K562 (cell line): ENCODE measurements around the gene WAS. TPM values are rescaled to one million over a fixed set of nuclear protein-coding genes. Genes with fewer than 3 reads are reported as not detected.

Experiments
- BRD4 ChIP-seq: fragments of 200-600 bp; sonication (generic); IDR thresholded peaks from 2 replicates; pipeline ENCODE4 v1.6.1; 2017; ENCODE audit warnings: inconsistent platforms
- CBX3 ChIP-seq, 2 experiments: IDR thresholded peaks; 1 replicate in 1 of 2; 2 replicates in 1 of 2; pipeline ENCODE4 v1.6.1; 2012; ENCODE audit warnings: inconsistent platforms in 2 of 2, low read length in 2 of 2, borderline replicate concordance in 1 of 2, control low read depth in 1 of 2
- HNRNPK ChIP-seq: fragments of 200-400 bp; formaldehyde crosslinking; IDR thresholded peaks from one replicate; pipeline ENCODE4 v1.6.1; 2018; ENCODE audit warnings: mild to moderate bottlenecking, low read depth, low read length; ENCODE audit not compliant: poor library complexity, severe bottlenecking
- HNRNPUL1 ChIP-seq: fragments of 200-400 bp; formaldehyde crosslinking; IDR thresholded peaks from 2 replicates; pipeline ENCODE4 v1.6.1; 2017; ENCODE audit warnings: low read length
- KDM4B ChIP-seq, 2 experiments: fragments of 450-650 bp in 1 of 2; sonication (generic) in 1 of 2; IDR thresholded peaks; 2 replicates each; pipeline ENCODE4 v1.6.1; 2016 to 2017; ENCODE audit warnings: borderline replicate concordance in 2 of 2, antibody characterized with exemption in 1 of 2, low read depth in 1 of 2, mild to moderate bottlenecking in 1 of 2
- NEUROD1 ChIP-seq: fragments of 150-350 bp; IDR thresholded peaks from 2 replicates; pipeline ENCODE4 v1.6.1; 2014; ENCODE audit warnings: borderline replicate concordance, low read length, low read depth; ENCODE audit not compliant: partially characterized antibody
- PHTF2 ChIP-seq: fragments of 250-450 bp; sonication (Bioruptor Pico); IDR thresholded peaks from 2 replicates; pipeline ENCODE4 v1.5.0; 2021; ENCODE audit warnings: mild to moderate bottlenecking
- PREB ChIP-seq: sonication (generic); formaldehyde crosslinking; IDR thresholded peaks from 2 replicates; pipeline ENCODE4 v1.8.1; 2023; ENCODE audit warnings: mild to moderate bottlenecking, missing genetic modification reagents
- SAP30 ChIP-seq: fragments of 200-600 bp; sonication (generic); IDR thresholded peaks from 2 replicates; pipeline ENCODE4 v1.6.1; 2012; ENCODE audit warnings: borderline replicate concordance, low read depth, mild to moderate bottlenecking, moderate library complexity, low read length, control low read depth, inconsistent platforms; ENCODE audit not compliant: insufficient read depth, poor library complexity, severe bottlenecking
- TRIM28 ChIP-seq: fragments of 450-650 bp; IDR thresholded peaks from 2 replicates; pipeline ENCODE4 v1.6.1; 2017
- ZBED1 ChIP-seq: IDR thresholded peaks from 2 replicates; pipeline ENCODE4 v1.6.1; 2014
- ZNF263 ChIP-seq: sonication (generic); formaldehyde crosslinking; IDR thresholded peaks from 2 replicates; pipeline ENCODE4 v1.8.0; 2022; ENCODE audit warnings: mild to moderate bottlenecking, missing genetic modification reagents, borderline replicate concordance
- ZNF445 ChIP-seq: fragments of 250-450 bp; sonication (Bioruptor Pico); IDR thresholded peaks from 2 replicates; pipeline ENCODE4 v1.4.0; 2020; ENCODE audit warnings: low read depth, mild to moderate bottlenecking, moderate library complexity
- polyA plus RNA-seq, 8 experiments: library from polyadenylated mRNA; depleted of rRNA in 4 of 8; stranded (reverse) in 5 of 8; unstranded in 3 of 8; fragments of >200 nt; fragmentation: Nextera tagmentation in 2 of 8; fragmentation: Illumina TruSeq in 1 of 8; extraction: Ambion mirVana in 2 of 8; extraction: Trizol in 1 of 8; gene quantifications; 2 replicates each; pipeline versions ENCODE4 v1.2.1 to v1.2.3, GENCODE V29; 2011 to 2014; ENCODE audit warnings: inconsistent platforms in 1 of 8, missing spikeins in 1 of 8
- total RNA-seq, 7 experiments: library from RNA; depleted of rRNA in 6 of 7; stranded (reverse); fragments of >200 nt in 6 of 7; fragmentation: Illumina TruSeq in 2 of 7; extraction: Trizol in 2 of 7; gene quantifications; 2 replicates each; pipeline versions ENCODE4 v1.2.1 to v1.2.3, GENCODE V29; 2011 to 2021; ENCODE audit warnings: low replicate concordance in 1 of 7
- TF ChIP-seq, protein P1 (sequence below): fragments of 200-800 bp; sonication (Bioruptor generic); IDR thresholded peaks from 2 replicates; pipeline ENCODE4 v1.6.1; 2017; ENCODE audit warnings: missing genetic modification characterization, missing compliant biosample characterization
- TF ChIP-seq, protein P2 (sequence below): fragments of 250-450 bp; sonication (Bioruptor Pico); IDR thresholded peaks from 2 replicates; pipeline ENCODE4 v1.4.0; 2020
- TF ChIP-seq, protein P3 (sequence below): fragments of 450-650 bp; formaldehyde crosslinking; IDR thresholded peaks from 2 replicates; pipeline ENCODE4 v1.4.0; 2020; ENCODE audit warnings: mild to moderate bottlenecking, moderate library complexity

The WAS gene
- total and polyA plus RNA-seq, 9 of the 15 experiments (the other 6 are each of a cell fraction or from before 2014, with no cell fraction given) = 0.11 to 16.1 (median 3.8) TPM

DNA sequence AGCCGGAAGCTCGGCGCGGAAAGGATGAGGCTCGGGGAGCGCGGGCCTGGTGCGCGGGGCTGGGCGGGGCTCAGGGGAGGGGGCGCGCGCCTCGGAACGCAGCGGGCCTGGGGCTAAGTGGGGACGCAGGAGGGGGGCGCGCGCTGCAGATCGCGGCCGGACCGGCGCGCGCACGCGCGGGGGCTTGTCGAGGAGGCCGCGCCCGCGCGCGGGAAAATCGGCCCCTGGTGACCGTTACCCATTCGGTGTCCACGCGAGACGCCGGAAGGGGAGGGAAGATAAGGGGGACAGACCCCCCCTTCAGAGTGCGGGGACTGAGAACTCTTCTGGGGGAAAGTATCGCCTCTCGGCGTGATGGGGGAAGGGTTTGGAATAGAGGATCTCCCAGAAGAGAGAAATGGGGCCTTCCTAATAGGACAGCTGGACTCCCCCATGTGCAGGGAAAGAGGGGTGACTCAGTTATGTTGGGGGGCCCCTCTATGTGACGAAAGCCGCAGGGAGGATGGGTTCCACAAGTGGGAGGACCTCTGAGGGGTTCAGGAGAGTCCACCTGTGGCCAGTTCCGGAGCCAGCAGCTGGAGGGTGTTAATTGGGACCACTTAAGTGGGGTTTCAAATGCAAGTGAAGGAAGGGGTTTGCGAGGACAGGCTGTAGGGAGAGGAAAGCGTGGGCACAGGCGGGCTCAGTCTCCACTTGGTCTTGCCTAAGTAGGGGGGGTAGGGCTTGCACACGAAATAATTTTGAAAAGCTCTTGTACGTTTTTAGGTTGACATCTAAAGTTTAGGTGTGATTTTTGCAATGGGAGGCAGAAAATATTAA is 13.5 kb downstream of the WAS start (continued):
- TF ChIP-seq, protein P1, sequence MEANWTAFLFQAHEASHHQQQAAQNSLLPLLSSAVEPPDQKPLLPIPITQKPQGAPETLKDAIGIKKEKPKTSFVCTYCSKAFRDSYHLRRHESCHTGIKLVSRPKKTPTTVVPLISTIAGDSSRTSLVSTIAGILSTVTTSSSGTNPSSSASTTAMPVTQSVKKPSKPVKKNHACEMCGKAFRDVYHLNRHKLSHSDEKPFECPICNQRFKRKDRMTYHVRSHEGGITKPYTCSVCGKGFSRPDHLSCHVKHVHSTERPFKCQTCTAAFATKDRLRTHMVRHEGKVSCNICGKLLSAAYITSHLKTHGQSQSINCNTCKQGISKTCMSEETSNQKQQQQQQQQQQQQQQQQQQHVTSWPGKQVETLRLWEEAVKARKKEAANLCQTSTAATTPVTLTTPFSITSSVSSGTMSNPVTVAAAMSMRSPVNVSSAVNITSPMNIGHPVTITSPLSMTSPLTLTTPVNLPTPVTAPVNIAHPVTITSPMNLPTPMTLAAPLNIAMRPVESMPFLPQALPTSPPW (CRISPR knock-in tag) = peak; percentile 95
- no peak for TF ChIP-seq ZBED1
- 0 out of 2 replicates have a peak, but pooled peaks have one; percentile 20 for TF ChIP-seq BRD4
- no peak for TF ChIP-seq KDM4B (IDR thresholded peaks at IDR 0.05; ENCODE audit: borderline replicate concordance in 2 of 2, low read depth in 1 of 2)
- no peak for TF ChIP-seq SAP30
- TF ChIP-seq PREB = 0 out of 2 replicates have a peak, but pooled peaks have one; percentile 24
- TF ChIP-seq ZNF263 (CRISPR knock-in tag) = 0 out of 2 replicates have a peak, but pooled peaks have one; percentile 21
- TF ChIP-seq NEUROD1 = no peak
- TF ChIP-seq HNRNPK = peak; percentile 22
- TF ChIP-seq, protein P2, sequence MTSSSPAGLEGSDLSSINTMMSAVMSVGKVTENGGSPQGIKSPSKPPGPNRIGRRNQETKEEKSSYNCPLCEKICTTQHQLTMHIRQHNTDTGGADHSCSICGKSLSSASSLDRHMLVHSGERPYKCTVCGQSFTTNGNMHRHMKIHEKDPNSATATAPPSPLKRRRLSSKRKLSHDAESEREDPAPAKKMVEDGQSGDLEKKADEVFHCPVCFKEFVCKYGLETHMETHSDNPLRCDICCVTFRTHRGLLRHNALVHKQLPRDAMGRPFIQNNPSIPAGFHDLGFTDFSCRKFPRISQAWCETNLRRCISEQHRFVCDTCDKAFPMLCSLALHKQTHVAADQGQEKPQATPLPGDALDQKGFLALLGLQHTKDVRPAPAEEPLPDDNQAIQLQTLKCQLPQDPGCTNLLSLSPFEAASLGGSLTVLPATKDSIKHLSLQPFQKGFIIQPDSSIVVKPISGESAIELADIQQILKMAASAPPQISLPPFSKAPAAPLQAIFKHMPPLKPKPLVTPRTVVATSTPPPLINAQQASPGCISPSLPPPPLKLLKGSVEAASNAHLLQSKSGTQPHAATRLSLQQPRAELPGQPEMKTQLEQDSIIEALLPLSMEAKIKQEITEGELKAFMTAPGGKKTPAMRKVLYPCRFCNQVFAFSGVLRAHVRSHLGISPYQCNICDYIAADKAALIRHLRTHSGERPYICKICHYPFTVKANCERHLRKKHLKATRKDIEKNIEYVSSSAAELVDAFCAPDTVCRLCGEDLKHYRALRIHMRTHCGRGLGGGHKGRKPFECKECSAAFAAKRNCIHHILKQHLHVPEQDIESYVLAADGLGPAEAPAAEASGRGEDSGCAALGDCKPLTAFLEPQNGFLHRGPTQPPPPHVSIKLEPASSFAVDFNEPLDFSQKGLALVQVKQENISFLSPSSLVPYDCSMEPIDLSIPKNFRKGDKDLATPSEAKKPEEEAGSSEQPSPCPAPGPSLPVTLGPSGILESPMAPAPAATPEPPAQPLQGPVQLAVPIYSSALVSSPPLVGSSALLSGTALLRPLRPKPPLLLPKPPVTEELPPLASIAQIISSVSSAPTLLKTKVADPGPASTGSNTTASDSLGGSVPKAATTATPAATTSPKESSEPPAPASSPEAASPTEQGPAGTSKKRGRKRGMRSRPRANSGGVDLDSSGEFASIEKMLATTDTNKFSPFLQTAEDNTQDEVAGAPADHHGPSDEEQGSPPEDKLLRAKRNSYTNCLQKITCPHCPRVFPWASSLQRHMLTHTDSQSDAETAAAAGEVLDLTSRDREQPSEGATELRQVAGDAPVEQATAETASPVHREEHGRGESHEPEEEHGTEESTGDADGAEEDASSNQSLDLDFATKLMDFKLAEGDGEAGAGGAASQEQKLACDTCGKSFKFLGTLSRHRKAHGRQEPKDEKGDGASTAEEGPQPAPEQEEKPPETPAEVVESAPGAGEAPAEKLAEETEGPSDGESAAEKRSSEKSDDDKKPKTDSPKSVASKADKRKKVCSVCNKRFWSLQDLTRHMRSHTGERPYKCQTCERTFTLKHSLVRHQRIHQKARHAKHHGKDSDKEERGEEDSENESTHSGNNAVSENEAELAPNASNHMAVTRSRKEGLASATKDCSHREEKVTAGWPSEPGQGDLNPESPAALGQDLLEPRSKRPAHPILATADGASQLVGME (CRISPR knock-in tag) = no peak
- TF ChIP-seq, protein P3, sequence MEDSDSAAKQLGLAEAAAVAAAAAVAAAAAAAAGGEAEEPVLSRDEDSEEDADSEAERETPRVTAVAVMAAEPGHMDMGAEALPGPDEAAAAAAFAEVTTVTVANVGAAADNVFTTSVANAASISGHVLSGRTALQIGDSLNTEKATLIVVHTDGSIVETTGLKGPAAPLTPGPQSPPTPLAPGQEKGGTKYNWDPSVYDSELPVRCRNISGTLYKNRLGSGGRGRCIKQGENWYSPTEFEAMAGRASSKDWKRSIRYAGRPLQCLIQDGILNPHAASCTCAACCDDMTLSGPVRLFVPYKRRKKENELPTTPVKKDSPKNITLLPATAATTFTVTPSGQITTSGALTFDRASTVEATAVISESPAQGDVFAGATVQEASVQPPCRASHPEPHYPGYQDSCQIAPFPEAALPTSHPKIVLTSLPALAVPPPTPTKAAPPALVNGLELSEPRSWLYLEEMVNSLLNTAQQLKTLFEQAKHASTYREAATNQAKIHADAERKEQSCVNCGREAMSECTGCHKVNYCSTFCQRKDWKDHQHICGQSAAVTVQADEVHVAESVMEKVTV = no peak
- TF ChIP-seq CBX3 (IDR thresholded peaks at IDR 0.05; ENCODE audit: borderline replicate concordance in 1 of 2, low read length in 2 of 2) = no peak
- no peak for TF ChIP-seq TRIM28
- no peak for TF ChIP-seq ZNF445 (CRISPR knock-in tag)
- TF ChIP-seq PHTF2 (CRISPR knock-in tag) = no peak
- TF ChIP-seq HNRNPUL1 = no peak
